ENCODE measurements around the gene CELA3A.

- TF ChIP-seq POLR2A (IDR thresholded peaks at IDR 0.05) = no peak
- no peak for TF ChIP-seq CTCF (IDR thresholded peaks at IDR 0.05)
- no peak for TF ChIP-seq EP300 (IDR thresholded peaks at IDR 0.05)
- no peak for TF ChIP-seq POLR2AphosphoS5 (IDR thresholded peaks at IDR 0.05)
These were observed 29.0 kb downstream of the CELA3A start for GRCh38 chr1:22030473-22030872.

Measured in upper lobe of left lung (tissue), 4 donors.